Uterus (tissue), 4 donors: ENCODE measurements around the gene ABI1. TPM values are rescaled to one million over a fixed set of nuclear protein-coding genes. Genes with fewer than 3 reads are reported as not detected.

Experiments used
- DNase-seq, 2 donors: peaks; one replicate each; pipeline ENCODE4 v3.0.0-alpha.2; 2019 to 2020
- H3K27ac ChIP-seq, 2 donors: fragments of 200-600 bp; sonication (generic); 1 replicate in 1 of 2; 2 replicates in 1 of 2; pipeline ENCODE4 v1.5.1; 2016 to 2018
- H3K27me3 ChIP-seq, 2 donors: fragments of 200-600 bp; sonication (generic); one replicate each; pipeline ENCODE4 v1.5.1; 2018 to 2019; ENCODE audit warnings: control low read depth in 1 of 2
- H3K36me3 ChIP-seq, 2 donors: fragments of 200-600 bp; sonication (generic); one replicate each; pipeline ENCODE4 v1.5.1; 2019; ENCODE audit warnings: control low read depth in 1 of 2
- H3K4me1 ChIP-seq, 2 donors: fragments of 200-600 bp; sonication (generic); one replicate each; pipeline ENCODE4 v1.5.1; 2018 to 2019; ENCODE audit warnings: control low read depth in 1 of 2
- H3K4me3 ChIP-seq, 2 donors: fragments of 200-600 bp; sonication (generic); 1 replicate in 1 of 2; 2 replicates in 1 of 2; pipeline ENCODE4 v1.5.1; 2018 to 2019; ENCODE audit warnings: mild to moderate bottlenecking in 1 of 2
- H3K9me3 ChIP-seq, 2 donors: fragments of 200-600 bp; sonication (generic); one replicate each; pipeline ENCODE4 v1.5.1; 2019; ENCODE audit warnings: control low read depth in 1 of 2
- CTCF ChIP-seq, 4 experiments: fragments of 200-600 bp in 2 of 4; fragments of 450-650 bp in 2 of 4; sonication (generic) in 2 of 4; IDR thresholded peaks; one replicate each; pipeline ENCODE4 v1.5.1; 2016 to 2019; ENCODE audit warnings: antibody characterized with exemption in 4 of 4, mild to moderate bottlenecking in 2 of 4, moderate library complexity in 1 of 4
- POLR2A ChIP-seq, 2 donors: fragments of 450-650 bp; IDR thresholded peaks; one replicate each; pipeline ENCODE4 v1.6.1; 2016; ENCODE audit warnings: antibody characterized with exemption in 2 of 2, mild to moderate bottlenecking in 1 of 2, moderate library complexity in 1 of 2
- intact Hi-C: fragments of 100-400 bp; cut with DNase I; formaldehyde crosslinking; loops from one replicate; pipeline ENCODE4 v1.15.1; 2023; ENCODE audit warnings: low total_unique reads
- total RNA-seq, 4 donors: library from RNA; depleted of rRNA in 3 of 4; stranded (reverse); fragments of >200 nt in 3 of 4; gene quantifications; one replicate each; pipeline versions ENCODE4 v1.1.0 to v1.2.4, GENCODE V29; 2014 to 2023
- donor health status: DM: yes; HTN: yes; CAD: no.

ABI1 gene
- total RNA-seq, 4 donors from 2014 or later: 26.6 to 50.4 (median 39.1) TPM

- no peak for TF ChIP-seq POLR2A (IDR thresholded peaks at IDR 0.05)
- no peak for TF ChIP-seq CTCF (IDR thresholded peaks at IDR 0.05)
- H3K36me3 ChIP-seq: no peaks in the 10 kb centered on the region
- no peak for DNase-seq
- H3K9me3 ChIP-seq: peaks cover 0 to under 1% of the 10 kb centered on the region in 2 donors
- no peak overlapping the region for H3K27ac ChIP-seq
- no peaks in the 10 kb centered on the region for H3K4me1 ChIP-seq
- intact Hi-C loops: no loop called here
- H3K27me3 ChIP-seq: no peaks in the 10 kb centered on the region
- H3K4me3 ChIP-seq: no peak overlapping the region
Observed at GRCh38 chr10:26801274-26801673, 59.5 kb downstream of the ABI1 start.

GRCh38 chr10:26800468-26800867 is 60.3 kb downstream of the ABI1 start:
- Histone ChIP-seq H3K9me3 (peaks cover 0 to 7% of the 10 kb centered on the region in 2 donors), H3K27ac (no peak overlapping the region), H3K27me3 (no peaks in the 10 kb centered on the region), H3K4me1 (no peaks in the 10 kb centered on the region), H3K36me3 (no peaks in the 10 kb centered on the region), H3K4me3 (no peak overlapping the region)
- no peak for DNase-seq
- intact Hi-C loops: no loop called here
- TF ChIP-seq CTCF (IDR thresholded peaks at IDR 0.05): no peak
- no peak for TF ChIP-seq POLR2A (IDR thresholded peaks at IDR 0.05)

- H3K4me1 ChIP-seq: no peaks in the 10 kb centered on the region
- TF ChIP-seq POLR2A (IDR thresholded peaks at IDR 0.05) (no peak), CTCF (IDR thresholded peaks at IDR 0.05) (no peak)
Observed at GRCh38 chr10:26799342-26799741, 61.4 kb downstream of the ABI1 start.

GRCh38 chr10:26798298-26798697 is 62.5 kb downstream of the ABI1 start:
- TF ChIP-seq POLR2A (IDR thresholded peaks at IDR 0.05) (no peak), CTCF (IDR thresholded peaks at IDR 0.05) (no peak)
- intact Hi-C loops: no loop called here
- Histone ChIP-seq H3K27me3 (no peaks in the 10 kb centered on the region), H3K4me3 (no peak overlapping the region), H3K4me1 (no peaks in the 10 kb centered on the region), H3K27ac (no peak overlapping the region), H3K9me3 (peaks cover 0 to 7% of the 10 kb centered on the region in 2 donors), H3K36me3 (no peaks in the 10 kb centered on the region)
- no peak for DNase-seq

More at GRCh38 chr10:26799342-26799741, 61.4 kb downstream of the ABI1 start:
- intact Hi-C loops: no loop called here
- Histone ChIP-seq H3K4me3 (no peak overlapping the region), H3K36me3 (no peaks in the 10 kb centered on the region), H3K9me3 (peaks cover 0 to 7% of the 10 kb centered on the region in 2 donors), H3K27me3 (no peaks in the 10 kb centered on the region), H3K27ac (no peak overlapping the region)
- no peak for DNase-seq

- Histone ChIP-seq H3K27ac (no peak overlapping the region), H3K4me3 (no peak overlapping the region), H3K36me3 (no peaks in the 10 kb centered on the region), H3K9me3 (peaks cover 0 to 7% of the 10 kb centered on the region in 2 donors), H3K4me1 (peaks cover 0 to 5% of the 10 kb centered on the region in 2 donors), H3K27me3 (no peaks in the 10 kb centered on the region)
- TF ChIP-seq CTCF (IDR thresholded peaks at IDR 0.05) (no peak), POLR2A (IDR thresholded peaks at IDR 0.05) (no peak)
- DNase-seq: no peak
- intact Hi-C loops: no loop called here
Observed at GRCh38 chr10:26797340-26797739, 63.4 kb downstream of the ABI1 start.
